AG04450 (cell line): ENCODE results near the gene RPS6KA1. TPM values are rescaled to one million over a fixed set of nuclear protein-coding genes. Genes with fewer than 3 reads are reported as not detected.

ENCODE experiments used
- CTCF ChIA-PET: fragments of 300-600, 350-600 bp; formaldehyde crosslinking; extraction: SDS; loops from one replicate; lab custom pipeline; 2022; ENCODE audit warnings: antibody characterized with exemption, inconsistent platforms; lab: Charles Lee
- POLR2A ChIA-PET: fragments of 350-600 bp; formaldehyde crosslinking; extraction: SDS; loops from one replicate; lab custom pipeline; 2021; ENCODE audit warnings: antibody characterized with exemption, inconsistent platforms; lab: Yijun Ruan, JAX
- DNase-seq: peaks from one replicate; pipeline ENCODE4 v3.0.0-alpha.2; 2011; ENCODE audit warnings: low read depth, low spot score
- H3K27ac ChIP-seq: one replicate; pipeline ENCODE4 v1.5.1; 2012; ENCODE audit warnings: low read depth, low read length, control low read depth
- H3K27me3 ChIP-seq: one replicate; pipeline ENCODE4 v1.6.0; 2012; ENCODE audit warnings: low read length; ENCODE audit not compliant: control insufficient read depth, insufficient read depth
- H3K4me3 ChIP-seq: 2 replicates; pipeline ENCODE4 v1.5.1; 2011; ENCODE audit warnings: mild to moderate bottlenecking, low read depth, low read length, control low read depth
- H3K9me3 ChIP-seq: 2 replicates; pipeline ENCODE4 v1.5.1; 2012; ENCODE audit warnings: low read length; ENCODE audit not compliant: control insufficient read depth, insufficient read depth
- polyA plus RNA-seq: library from polyadenylated mRNA; depleted of rRNA; stranded (reverse); fragments of >200 nt; gene quantifications from 2 replicates; pipeline ENCODE4 v1.2.3, GENCODE V29; 2011
- TF ChIP-seq, protein P1 (sequence below): IDR thresholded peaks from 2 replicates; pipeline ENCODE4 v1.5.1; 2011; ENCODE audit warnings: low read depth, low read length, control low read depth, inconsistent platforms

RPS6KA1 gene
- polyA plus RNA-seq, 1 experiment = 2.8 TPM

DNA sequence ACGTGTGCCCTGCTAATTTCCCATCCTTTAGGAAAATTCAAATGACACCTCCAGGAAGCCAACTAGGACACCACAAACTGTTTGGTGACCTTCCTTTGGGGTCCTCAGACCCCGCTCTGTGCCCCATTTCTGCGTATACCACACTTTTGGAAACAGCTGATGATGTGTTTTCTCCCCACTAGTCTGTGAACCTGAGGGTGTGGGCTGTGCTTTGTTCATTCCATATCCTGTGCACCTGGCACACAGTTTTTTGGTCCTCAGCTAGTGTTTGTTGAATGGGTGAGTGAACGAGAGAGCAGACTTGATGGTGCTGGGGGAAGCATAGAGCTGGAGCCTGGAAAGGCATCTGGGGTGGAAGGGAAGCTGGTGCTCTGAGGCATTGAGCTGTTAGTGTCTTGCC, 48.6 kb downstream of the RPS6KA1 start:
- no peak overlapping the region for H3K27ac ChIP-seq
- H3K27me3 ChIP-seq = peaks cover 4% of the 10 kb centered on the region
- ChIA-PET CTCF (no interaction called here), POLR2A (no interaction called here)
- H3K9me3 ChIP-seq = no peaks in the 10 kb centered on the region; the same call in 1 of the 2 replicates
- no peak overlapping the region for H3K4me3 ChIP-seq
- TF ChIP-seq, protein P1, sequence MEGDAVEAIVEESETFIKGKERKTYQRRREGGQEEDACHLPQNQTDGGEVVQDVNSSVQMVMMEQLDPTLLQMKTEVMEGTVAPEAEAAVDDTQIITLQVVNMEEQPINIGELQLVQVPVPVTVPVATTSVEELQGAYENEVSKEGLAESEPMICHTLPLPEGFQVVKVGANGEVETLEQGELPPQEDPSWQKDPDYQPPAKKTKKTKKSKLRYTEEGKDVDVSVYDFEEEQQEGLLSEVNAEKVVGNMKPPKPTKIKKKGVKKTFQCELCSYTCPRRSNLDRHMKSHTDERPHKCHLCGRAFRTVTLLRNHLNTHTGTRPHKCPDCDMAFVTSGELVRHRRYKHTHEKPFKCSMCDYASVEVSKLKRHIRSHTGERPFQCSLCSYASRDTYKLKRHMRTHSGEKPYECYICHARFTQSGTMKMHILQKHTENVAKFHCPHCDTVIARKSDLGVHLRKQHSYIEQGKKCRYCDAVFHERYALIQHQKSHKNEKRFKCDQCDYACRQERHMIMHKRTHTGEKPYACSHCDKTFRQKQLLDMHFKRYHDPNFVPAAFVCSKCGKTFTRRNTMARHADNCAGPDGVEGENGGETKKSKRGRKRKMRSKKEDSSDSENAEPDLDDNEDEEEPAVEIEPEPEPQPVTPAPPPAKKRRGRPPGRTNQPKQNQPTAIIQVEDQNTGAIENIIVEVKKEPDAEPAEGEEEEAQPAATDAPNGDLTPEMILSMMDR = no peak
- DNase-seq = no peak

DNA sequence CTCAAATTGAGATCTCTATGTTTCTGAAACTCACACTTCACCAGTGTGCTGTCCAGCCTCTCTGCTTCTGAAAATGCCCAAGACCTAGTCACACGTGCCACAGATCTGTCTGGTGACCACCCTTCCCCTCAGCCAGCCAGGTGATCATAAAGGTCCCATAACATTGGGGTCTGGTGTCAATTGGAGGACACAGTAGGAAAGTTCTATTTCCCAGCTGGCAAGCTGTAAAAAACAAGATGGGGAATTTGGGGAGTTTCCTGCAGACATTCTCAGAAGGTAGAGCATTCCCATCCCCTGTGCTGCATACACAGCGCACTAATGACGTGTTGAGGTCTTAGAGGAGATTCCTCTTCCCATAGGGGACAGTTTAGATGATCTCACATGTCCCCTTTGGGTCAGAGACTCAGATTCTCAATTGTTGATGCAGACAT, 50.1 kb downstream of the RPS6KA1 start:
- no peak for DNase-seq
- Histone ChIP-seq H3K27me3 (peaks cover 4% of the 10 kb centered on the region), H3K4me3 (no peak overlapping the region), H3K27ac (no peak overlapping the region), H3K9me3 (no peaks in the 10 kb centered on the region)
- POLR2A ChIA-PET = no interaction called here
- TF ChIP-seq, protein P1 = no peak
- CTCF ChIA-PET = no interaction called here

DNA sequence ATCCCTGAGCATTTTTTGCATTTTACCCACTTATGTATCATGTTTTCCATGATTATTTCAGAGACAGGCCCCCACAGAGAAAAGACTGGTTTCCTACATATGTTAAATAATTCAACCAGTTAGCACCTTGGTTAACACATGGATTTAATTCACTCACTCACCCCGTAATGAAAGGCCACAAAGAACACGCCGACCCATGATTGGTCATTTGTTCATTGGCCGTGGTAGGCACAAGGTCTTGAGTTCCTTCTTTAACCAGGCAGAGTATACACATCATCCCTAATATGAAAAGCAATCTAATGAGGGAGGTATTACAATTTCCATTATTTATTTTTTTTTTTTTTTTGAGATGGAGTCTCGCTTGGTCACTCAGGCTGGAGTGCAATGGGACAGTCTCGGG, 50.6 kb downstream of the RPS6KA1 start:
- Histone ChIP-seq H3K9me3 (no peaks in the 10 kb centered on the region), H3K27me3 (peaks cover 4% of the 10 kb centered on the region), H3K27ac (no peak overlapping the region), H3K4me3 (no peak overlapping the region)
- TF ChIP-seq, protein P1 = no peak
- POLR2A ChIA-PET = no interaction called here
- CTCF ChIA-PET = no interaction called here
- DNase-seq = no peak

DNA sequence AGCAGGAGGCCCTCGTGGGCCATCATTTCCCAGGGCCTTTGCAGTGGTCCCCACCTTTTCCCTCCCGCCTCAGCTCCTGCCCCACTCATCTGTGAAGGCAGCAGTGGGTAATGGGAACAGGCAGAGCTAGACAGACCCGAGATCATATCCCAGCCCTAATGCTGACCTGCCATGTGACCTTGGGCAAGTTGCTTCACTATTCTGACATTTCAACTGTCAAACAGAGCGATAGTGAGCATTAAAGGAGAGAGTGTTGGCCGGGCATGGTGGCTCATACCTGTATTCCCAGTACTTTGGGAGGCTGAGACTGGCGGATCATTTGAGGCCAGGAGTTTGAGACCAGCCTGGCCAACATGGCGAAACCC, 51.7 kb downstream of the RPS6KA1 start:
- no peak for DNase-seq
- peaks cover 4% of the 10 kb centered on the region for H3K27me3 ChIP-seq
- H3K9me3 ChIP-seq = no peaks in the 10 kb centered on the region
- ChIA-PET POLR2A (interaction anchor here (1.7 kb wide), 1 partner anchor 284 kb away, joined by 3 read pairs; no protein-coding TSS in a partner anchor), CTCF (no interaction called here)
- no peak overlapping the region for H3K27ac ChIP-seq
- TF ChIP-seq, protein P1 = no peak
- H3K4me3 ChIP-seq = no peak overlapping the region

DNA sequence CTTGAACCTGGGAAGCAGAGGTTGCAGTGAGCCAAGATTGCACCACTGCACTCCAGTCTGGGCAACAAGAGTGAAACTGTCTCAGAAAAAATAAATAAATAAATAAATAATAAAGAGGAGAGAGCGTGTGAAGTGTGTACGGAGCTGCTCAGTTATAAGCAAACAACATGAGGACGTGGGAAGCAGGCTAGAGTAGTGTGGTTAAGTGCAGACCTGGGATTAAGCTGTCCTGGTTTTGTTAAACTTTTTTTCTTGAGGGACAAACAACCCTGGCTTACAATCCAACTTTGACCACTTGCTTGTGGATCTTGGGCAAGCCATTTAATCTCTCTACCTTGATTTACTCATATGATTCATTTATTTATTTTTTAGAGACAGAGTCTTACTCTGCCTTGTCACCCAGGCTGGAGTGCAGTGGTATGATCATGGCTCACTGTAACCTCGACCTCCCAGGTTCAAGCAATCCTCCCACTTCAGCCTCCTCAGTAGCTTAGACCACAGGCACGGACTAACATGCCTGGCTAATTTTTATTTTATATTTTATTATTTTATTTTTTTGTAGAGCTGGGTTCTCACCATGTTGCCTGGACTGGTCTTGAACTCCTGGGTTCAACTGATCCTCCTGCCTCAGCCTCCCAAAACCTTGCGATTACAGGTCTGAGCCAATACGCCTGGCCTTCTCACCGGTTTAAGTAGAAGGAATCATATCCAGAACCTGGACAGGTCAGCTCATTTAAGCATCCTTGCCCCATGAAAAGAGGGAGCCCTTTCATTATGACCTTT, 52.7 kb downstream of the RPS6KA1 start:
- DNase-seq = no peak
- TF ChIP-seq, protein P1 = no peak
- no peak overlapping the region for H3K4me3 ChIP-seq
- ChIA-PET POLR2A (interaction anchor here (1.7 kb wide), 1 partner anchor 283 kb away, joined by 3 read pairs; no protein-coding TSS in a partner anchor), CTCF (interaction anchor here (0.8 kb wide), 1 partner anchor 16 kb away, joined by 6 read pairs; no protein-coding TSS in a partner anchor)
- no peak overlapping the region for H3K27ac ChIP-seq
- no peaks in the 10 kb centered on the region for H3K9me3 ChIP-seq
- H3K27me3 ChIP-seq = peaks cover 4% of the 10 kb centered on the region
